GM12878 (cell line): ENCODE results near the gene ROR2. TPM values are rescaled to one million over a fixed set of nuclear protein-coding genes. Genes with fewer than 3 reads are reported as not detected.

Experiments
- BHLHE40 ChIP-seq, 2 experiments: fragments of 450-650 bp in 1 of 2; IDR thresholded peaks; 2 replicates each; pipeline ENCODE4 v1.6.1; 2011 to 2017; ENCODE audit warnings: low read depth in 2 of 2, borderline replicate concordance in 1 of 2, improper control_type of control experiment in 1 of 2, low read length in 1 of 2, mild to moderate bottlenecking in 1 of 2
- CHD1 ChIP-seq: IDR thresholded peaks from 2 replicates; pipeline ENCODE4 v1.6.1; 2012; ENCODE audit warnings: low read depth, low read length, improper control_type of control experiment
- KLF5 ChIP-seq: fragments of 450-650 bp; IDR thresholded peaks from 2 replicates; pipeline ENCODE4 v1.6.1; 2014; ENCODE audit warnings: mild to moderate bottlenecking; ENCODE audit not compliant: partially characterized antibody
- RCOR1 ChIP-seq: conservative IDR thresholded peaks from 2 replicates; pipeline ENCODE4 v1.6.1; 2012; ENCODE audit warnings: low read depth, low read length, improper control_type of control experiment
- YY1 ChIP-seq: IDR thresholded peaks from 2 replicates; pipeline ENCODE4 v1.6.1; 2011; ENCODE audit warnings: low read depth, mild to moderate bottlenecking, low read length
- polyA plus RNA-seq, 11 experiments: library from polyadenylated mRNA; depleted of rRNA in 4 of 11; unstranded in 6 of 11; stranded (reverse) in 5 of 11; fragments of >200 nt; fragmentation: Nextera tagmentation in 4 of 11; fragmentation: Illumina TruSeq in 1 of 11; extraction: Ambion mirVana in 4 of 11; extraction: Trizol in 1 of 11; gene quantifications; 1 replicate in 1 of 11; 2 replicates in 10 of 11; pipeline versions ENCODE4 v1.2.1 to v1.2.3, GENCODE V29; 2011 to 2016; ENCODE audit warnings: inconsistent platforms in 2 of 11, missing spikeins in 2 of 11, low read depth in 1 of 11
- total RNA-seq, 4 experiments: library from RNA; depleted of rRNA in 3 of 4; stranded (reverse); fragments of >200 nt in 3 of 4; fragmentation: Illumina TruSeq in 1 of 4; extraction: Trizol in 1 of 4; gene quantifications; 2 replicates each; pipeline versions ENCODE4 v1.2.1 to v1.2.3, GENCODE V29; 2013 to 2021
- TF ChIP-seq, protein P1 (sequence below): fragments of 450-650 bp; IDR thresholded peaks from 2 replicates; pipeline ENCODE4 v1.6.1; 2017; ENCODE audit warnings: mild to moderate bottlenecking, low read depth, inconsistent platforms; ENCODE audit not compliant: poor library complexity, severe bottlenecking
- TF ChIP-seq, protein P2 (sequence below): fragments of 450-650 bp; IDR thresholded peaks from 2 replicates; pipeline ENCODE4 v1.6.1; 2018; ENCODE audit warnings: borderline replicate concordance, mild to moderate bottlenecking; ENCODE audit not compliant: partially characterized antibody
- TF ChIP-seq, protein P3 (sequence below): fragments of 150-350 bp; IDR thresholded peaks from 2 replicates; pipeline ENCODE4 v1.6.1; 2016; ENCODE audit warnings: low read depth, low read length

The ROR2 gene
- total and polyA plus RNA-seq, 10 of the 15 experiments (the other 5 are each of a cell fraction or from before 2014, with no cell fraction given), result 0.03 to 0.05 TPM; not detected in 8

DNA sequence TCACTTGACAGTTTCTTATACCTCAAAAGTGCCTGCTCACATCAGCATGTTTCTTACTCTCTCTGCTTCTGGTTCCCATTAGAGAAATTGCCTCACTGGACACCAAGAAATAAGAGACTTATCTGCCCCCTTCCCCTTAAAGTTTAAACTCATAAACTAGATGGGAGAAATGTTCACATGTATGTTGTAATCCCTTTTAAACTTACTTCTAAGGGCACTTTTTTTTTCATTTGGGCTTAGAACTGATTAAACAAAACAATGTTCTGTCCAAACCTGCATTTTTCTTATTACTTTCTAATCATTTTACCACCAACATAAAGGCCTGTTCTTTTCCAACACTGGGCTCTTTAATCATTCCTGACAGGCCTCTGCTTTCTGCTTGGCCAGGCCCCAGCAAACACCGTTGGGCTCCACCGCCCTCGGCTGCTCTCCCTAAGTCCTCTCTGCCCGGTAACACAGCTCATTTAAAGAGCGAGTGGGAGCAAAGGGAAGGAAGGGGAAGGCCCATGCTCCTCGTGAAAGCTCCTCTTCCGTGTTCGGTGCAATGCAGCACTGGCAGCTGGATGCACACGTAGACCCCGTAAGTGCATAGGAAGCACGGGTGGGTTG is 53.4 kb downstream of the ROR2 start (continued):
- TF ChIP-seq, protein P1, sequence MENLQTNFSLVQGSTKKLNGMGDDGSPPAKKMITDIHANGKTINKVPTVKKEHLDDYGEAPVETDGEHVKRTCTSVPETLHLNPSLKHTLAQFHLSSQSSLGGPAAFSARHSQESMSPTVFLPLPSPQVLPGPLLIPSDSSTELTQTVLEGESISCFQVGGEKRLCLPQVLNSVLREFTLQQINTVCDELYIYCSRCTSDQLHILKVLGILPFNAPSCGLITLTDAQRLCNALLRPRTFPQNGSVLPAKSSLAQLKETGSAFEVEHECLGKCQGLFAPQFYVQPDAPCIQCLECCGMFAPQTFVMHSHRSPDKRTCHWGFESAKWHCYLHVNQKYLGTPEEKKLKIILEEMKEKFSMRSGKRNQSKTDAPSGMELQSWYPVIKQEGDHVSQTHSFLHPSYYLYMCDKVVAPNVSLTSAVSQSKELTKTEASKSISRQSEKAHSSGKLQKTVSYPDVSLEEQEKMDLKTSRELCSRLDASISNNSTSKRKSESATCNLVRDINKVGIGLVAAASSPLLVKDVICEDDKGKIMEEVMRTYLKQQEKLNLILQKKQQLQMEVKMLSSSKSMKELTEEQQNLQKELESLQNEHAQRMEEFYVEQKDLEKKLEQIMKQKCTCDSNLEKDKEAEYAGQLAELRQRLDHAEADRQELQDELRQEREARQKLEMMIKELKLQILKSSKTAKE, result no peak
- TF ChIP-seq BHLHE40 (IDR thresholded peaks at IDR 0.05; ENCODE audit: borderline replicate concordance in 1 of 2, low read depth in 2 of 2, low read length in 1 of 2) (no peak), RCOR1 (no peak), KLF5 (no peak), CHD1 (no peak), YY1 (no peak)
- TF ChIP-seq, protein P2, sequence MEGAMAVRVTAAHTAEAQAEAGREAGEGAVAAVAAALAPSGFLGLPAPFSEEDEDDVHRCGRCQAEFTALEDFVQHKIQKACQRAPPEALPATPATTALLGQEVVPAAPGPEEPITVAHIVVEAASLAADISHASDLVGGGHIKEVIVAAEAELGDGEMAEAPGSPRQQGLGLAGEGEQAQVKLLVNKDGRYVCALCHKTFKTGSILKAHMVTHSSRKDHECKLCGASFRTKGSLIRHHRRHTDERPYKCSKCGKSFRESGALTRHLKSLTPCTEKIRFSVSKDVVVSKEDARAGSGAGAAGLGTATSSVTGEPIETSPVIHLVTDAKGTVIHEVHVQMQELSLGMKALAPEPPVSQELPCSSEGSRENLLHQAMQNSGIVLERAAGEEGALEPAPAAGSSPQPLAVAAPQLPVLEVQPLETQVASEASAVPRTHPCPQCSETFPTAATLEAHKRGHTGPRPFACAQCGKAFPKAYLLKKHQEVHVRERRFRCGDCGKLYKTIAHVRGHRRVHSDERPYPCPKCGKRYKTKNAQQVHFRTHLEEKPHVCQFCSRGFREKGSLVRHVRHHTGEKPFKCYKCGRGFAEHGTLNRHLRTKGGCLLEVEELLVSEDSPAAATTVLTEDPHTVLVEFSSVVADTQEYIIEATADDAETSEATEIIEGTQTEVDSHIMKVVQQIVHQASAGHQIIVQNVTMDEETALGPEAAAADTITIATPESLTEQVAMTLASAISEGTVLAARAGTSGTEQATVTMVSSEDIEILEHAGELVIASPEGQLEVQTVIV, result no peak
- TF ChIP-seq, protein P3, sequence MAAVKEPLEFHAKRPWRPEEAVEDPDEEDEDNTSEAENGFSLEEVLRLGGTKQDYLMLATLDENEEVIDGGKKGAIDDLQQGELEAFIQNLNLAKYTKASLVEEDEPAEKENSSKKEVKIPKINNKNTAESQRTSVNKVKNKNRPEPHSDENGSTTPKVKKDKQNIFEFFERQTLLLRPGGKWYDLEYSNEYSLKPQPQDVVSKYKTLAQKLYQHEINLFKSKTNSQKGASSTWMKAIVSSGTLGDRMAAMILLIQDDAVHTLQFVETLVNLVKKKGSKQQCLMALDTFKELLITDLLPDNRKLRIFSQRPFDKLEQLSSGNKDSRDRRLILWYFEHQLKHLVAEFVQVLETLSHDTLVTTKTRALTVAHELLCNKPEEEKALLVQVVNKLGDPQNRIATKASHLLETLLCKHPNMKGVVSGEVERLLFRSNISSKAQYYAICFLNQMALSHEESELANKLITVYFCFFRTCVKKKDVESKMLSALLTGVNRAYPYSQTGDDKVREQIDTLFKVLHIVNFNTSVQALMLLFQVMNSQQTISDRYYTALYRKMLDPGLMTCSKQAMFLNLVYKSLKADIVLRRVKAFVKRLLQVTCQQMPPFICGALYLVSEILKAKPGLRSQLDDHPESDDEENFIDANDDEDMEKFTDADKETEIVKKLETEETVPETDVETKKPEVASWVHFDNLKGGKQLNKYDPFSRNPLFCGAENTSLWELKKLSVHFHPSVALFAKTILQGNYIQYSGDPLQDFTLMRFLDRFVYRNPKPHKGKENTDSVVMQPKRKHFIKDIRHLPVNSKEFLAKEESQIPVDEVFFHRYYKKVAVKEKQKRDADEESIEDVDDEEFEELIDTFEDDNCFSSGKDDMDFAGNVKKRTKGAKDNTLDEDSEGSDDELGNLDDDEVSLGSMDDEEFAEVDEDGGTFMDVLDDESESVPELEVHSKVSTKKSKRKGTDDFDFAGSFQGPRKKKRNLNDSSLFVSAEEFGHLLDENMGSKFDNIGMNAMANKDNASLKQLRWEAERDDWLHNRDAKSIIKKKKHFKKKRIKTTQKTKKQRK, result no peak
